MM.1S (cell line): ENCODE results near the gene TTBK1.
A peak's percentile ranks its signal among the peaks of the same experiment; 100 is the strongest.

Source experiments
- DNase-seq: peaks from one replicate; pipeline ENCODE4 v3.0.0-alpha.2; 2015
- H2AFZ ChIP-seq: fragments of 300-600 bp; sonication (generic); 2 replicates; pipeline ENCODE4 v1.6.0; 2016; ENCODE audit warnings: antibody characterized with exemption, low read length
- H3F3A ChIP-seq: fragments of 300-600 bp; sonication (generic); 2 replicates; pipeline ENCODE4 v1.6.1; 2016; ENCODE audit warnings: mild to moderate bottlenecking, antibody characterized with exemption, low read length, moderate library complexity, mixed read lengths; ENCODE audit not compliant: insufficient read depth
- H3K27ac ChIP-seq: fragments of 300-600 bp; sonication (generic); 2 replicates; pipeline ENCODE4 v1.5.1; 2016; ENCODE audit warnings: mild to moderate bottlenecking, low read length
- H3K27me3 ChIP-seq: fragments of 300-600 bp; sonication (generic); replicated peaks from 2 replicates; pipeline ENCODE4 v1.6.0; 2016; ENCODE audit warnings: low read length; ENCODE audit not compliant: insufficient read depth
- H3K36me3 ChIP-seq: fragments of 300-600 bp; sonication (generic); replicated peaks from 2 replicates; pipeline ENCODE4 v1.6.1; 2016; ENCODE audit warnings: mild to moderate bottlenecking, low read length, mixed read lengths; ENCODE audit not compliant: insufficient read depth
- H3K4me1 ChIP-seq: fragments of 300-600 bp; sonication (generic); 2 replicates; pipeline ENCODE4 v1.6.1; 2016; ENCODE audit warnings: low read length, mixed read lengths
- H3K4me2 ChIP-seq: fragments of 300-600 bp; sonication (generic); 2 replicates; pipeline ENCODE4 v1.6.0; 2016; ENCODE audit warnings: low read depth, low read length
- H3K4me3 ChIP-seq: fragments of 300-600 bp; sonication (generic); 2 replicates; pipeline ENCODE4 v1.5.1; 2016; ENCODE audit warnings: low read length, mixed read lengths
- H3K79me2 ChIP-seq: fragments of 300-600 bp; sonication (generic); 2 replicates; pipeline ENCODE4 v1.6.1; 2016; ENCODE audit warnings: mixed run types, low read length, mixed read lengths
- H3K9ac ChIP-seq: fragments of 300-600 bp; sonication (generic); 2 replicates; pipeline ENCODE4 v1.6.1; 2016; ENCODE audit warnings: low read length, mixed read lengths
- H3K9me2 ChIP-seq: fragments of 300-600 bp; sonication (generic); replicated peaks from 2 replicates; pipeline ENCODE4 v1.6.1; 2016; ENCODE audit warnings: mild to moderate bottlenecking, low read length, mixed read lengths; ENCODE audit not compliant: insufficient read depth
- H3K9me3 ChIP-seq: fragments of 300-600 bp; sonication (generic); replicated peaks from 2 replicates; pipeline ENCODE4 v1.6.1; 2016; ENCODE audit warnings: mild to moderate bottlenecking, low read length, mixed read lengths; ENCODE audit not compliant: insufficient read depth
- H4K20me1 ChIP-seq: fragments of 300-600 bp; sonication (generic); 2 replicates; pipeline ENCODE4 v1.6.1; 2016; ENCODE audit warnings: mild to moderate bottlenecking, low read length, moderate library complexity, mixed read lengths; ENCODE audit not compliant: insufficient read depth
- EZH2 ChIP-seq: fragments of 300-600 bp; sonication (generic); optimal IDR thresholded peaks from 2 replicates; pipeline ENCODE3; 2017; ENCODE audit warnings: low read depth, mild to moderate bottlenecking, antibody characterized with exemption, low read length, mixed read lengths
- EZH2phosphoT487 ChIP-seq: fragments of 300-600 bp; sonication (generic); IDR thresholded peaks from 2 replicates; pipeline ENCODE4 v1.6.1; 2018; ENCODE audit warnings: antibody characterized with exemption, low read length
- TF ChIP-seq, protein P1 (sequence below): fragments of 300-600 bp; sonication (generic); IDR thresholded peaks from 2 replicates; pipeline ENCODE4 v1.5.1; 2016; ENCODE audit warnings: antibody characterized with exemption, low read length, mixed read lengths

Gene TTBK1

GRCh38 chr6:43254846-43255245 lies 11.6 kb downstream of the TTBK1 start:
- DNase-seq: no peak
- Histone ChIP-seq H3K9ac (no peak overlapping the region), H3K36me3 (no peaks in the 10 kb centered on the region), H2AFZ (no peak overlapping the region), H3K4me2 (no peak overlapping the region), H3K9me3 (no peaks in the 10 kb centered on the region), H3K4me3 (no peak overlapping the region), H4K20me1 (no peaks in the 10 kb centered on the region), H3K79me2 (no peaks in the 10 kb centered on the region), H3K9me2 (no peaks in the 10 kb centered on the region), H3K27me3 (no peaks in the 10 kb centered on the region), H3F3A (no peaks in the 10 kb centered on the region), H3K4me1 (peaks cover 13% of the 10 kb centered on the region), H3K27ac (no peak overlapping the region)
- TF ChIP-seq, protein P1, sequence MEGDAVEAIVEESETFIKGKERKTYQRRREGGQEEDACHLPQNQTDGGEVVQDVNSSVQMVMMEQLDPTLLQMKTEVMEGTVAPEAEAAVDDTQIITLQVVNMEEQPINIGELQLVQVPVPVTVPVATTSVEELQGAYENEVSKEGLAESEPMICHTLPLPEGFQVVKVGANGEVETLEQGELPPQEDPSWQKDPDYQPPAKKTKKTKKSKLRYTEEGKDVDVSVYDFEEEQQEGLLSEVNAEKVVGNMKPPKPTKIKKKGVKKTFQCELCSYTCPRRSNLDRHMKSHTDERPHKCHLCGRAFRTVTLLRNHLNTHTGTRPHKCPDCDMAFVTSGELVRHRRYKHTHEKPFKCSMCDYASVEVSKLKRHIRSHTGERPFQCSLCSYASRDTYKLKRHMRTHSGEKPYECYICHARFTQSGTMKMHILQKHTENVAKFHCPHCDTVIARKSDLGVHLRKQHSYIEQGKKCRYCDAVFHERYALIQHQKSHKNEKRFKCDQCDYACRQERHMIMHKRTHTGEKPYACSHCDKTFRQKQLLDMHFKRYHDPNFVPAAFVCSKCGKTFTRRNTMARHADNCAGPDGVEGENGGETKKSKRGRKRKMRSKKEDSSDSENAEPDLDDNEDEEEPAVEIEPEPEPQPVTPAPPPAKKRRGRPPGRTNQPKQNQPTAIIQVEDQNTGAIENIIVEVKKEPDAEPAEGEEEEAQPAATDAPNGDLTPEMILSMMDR: no peak
- no peak for TF ChIP-seq EZH2phosphoT487
- TF ChIP-seq EZH2: no peak

GRCh38 chr6:43255408-43256054 lies 12.2 kb downstream of the TTBK1 start:
- Histone ChIP-seq H4K20me1 (no peaks in the 10 kb centered on the region), H3K9me3 (no peaks in the 10 kb centered on the region), H3K4me1 (peaks cover 13% of the 10 kb centered on the region), H3K79me2 (no peaks in the 10 kb centered on the region), H3K27me3 (no peaks in the 10 kb centered on the region), H3K9ac (no peak overlapping the region), H2AFZ (no peak overlapping the region), H3K9me2 (no peaks in the 10 kb centered on the region), H3K36me3 (no peaks in the 10 kb centered on the region), H3K4me3 (no peak overlapping the region), H3F3A (no peaks in the 10 kb centered on the region), H3K27ac (no peak overlapping the region), H3K4me2 (no peak overlapping the region)
- no peak for TF ChIP-seq EZH2phosphoT487
- no peak for TF ChIP-seq EZH2
- TF ChIP-seq, protein P1: no peak
- no peak for DNase-seq

DNA sequence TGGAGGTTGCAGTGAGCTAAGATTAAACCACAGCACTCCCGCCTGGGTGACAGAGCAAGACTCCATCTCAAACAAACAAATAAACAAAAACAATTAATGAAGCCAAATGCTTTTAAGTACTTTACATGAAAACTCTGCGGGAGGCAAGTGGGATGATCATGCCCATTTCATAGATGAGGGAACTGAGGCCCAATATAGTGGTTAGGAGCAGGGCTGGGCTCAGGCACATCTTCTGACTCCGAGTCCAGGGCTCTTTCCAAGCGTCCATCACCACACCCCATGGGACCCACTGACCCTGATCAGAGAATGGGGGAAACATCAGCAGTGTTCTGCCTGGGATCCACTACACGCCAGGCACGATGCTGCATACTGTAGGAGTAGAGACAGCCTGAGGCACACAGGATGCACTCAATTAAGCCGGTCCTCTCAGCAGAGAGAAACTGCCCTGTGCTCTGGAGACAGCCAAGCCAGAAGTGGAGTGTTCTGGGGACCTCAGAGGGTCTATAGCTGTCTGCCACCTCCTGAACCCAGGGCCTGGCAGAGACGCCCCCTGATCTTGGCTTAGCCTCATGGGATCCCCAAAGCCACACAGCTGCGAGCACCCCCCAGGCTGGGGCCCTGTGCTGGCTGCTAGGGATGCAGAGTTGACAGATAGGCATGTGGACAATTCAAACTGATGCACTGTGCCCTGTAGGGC lies 13.5 kb downstream of the TTBK1 start:
- H3K9ac ChIP-seq: no peak overlapping the region
- no peak for TF ChIP-seq EZH2
- TF ChIP-seq, protein P1: no peak
- no peak for TF ChIP-seq EZH2phosphoT487
- H3K9me2 ChIP-seq: no peaks in the 10 kb centered on the region
- no peak overlapping the region for H3K4me3 ChIP-seq
- H3K4me1 ChIP-seq: peaks cover 13% of the 10 kb centered on the region
- H4K20me1 ChIP-seq: no peaks in the 10 kb centered on the region
- no peak overlapping the region for H3K27ac ChIP-seq
- no peaks in the 10 kb centered on the region for H3F3A ChIP-seq
- no peak overlapping the region for H3K4me2 ChIP-seq
- no peaks in the 10 kb centered on the region for H3K9me3 ChIP-seq
- H2AFZ ChIP-seq: 0 out of 2 replicates have a peak overlapping the region, but pooled peaks have one; percentile 19
- no peak for DNase-seq
- H3K79me2 ChIP-seq: no peaks in the 10 kb centered on the region
- H3K36me3 ChIP-seq: no peaks in the 10 kb centered on the region
- H3K27me3 ChIP-seq: no peaks in the 10 kb centered on the region
